ENCODE data around the gene CFAP20DC.
"Not testable (repeated sequence)": the region's sequence is repeated elsewhere in the genome, so short reads cannot be mapped to it uniquely, and the experiment has no call there.

Gene CFAP20DC

GRCh38 chr3:58837856-58838255 is 212.0 kb downstream of the CFAP20DC start:
- no peaks in the 10 kb centered on the region for H3K27me3 ChIP-seq (ENCODE audit: control insufficient read depth in 5 of 5, insufficient read depth in 4 of 5, low read length in 5 of 5)
- H3K9me3 ChIP-seq (ENCODE audit: control insufficient read depth in 5 of 5, low read length in 5 of 5): peaks cover 0 to 3% (median 0%) of the 10 kb centered on the region in 5 donors
- no peak overlapping the region for H3K4me3 ChIP-seq (ENCODE audit: low read depth in 1 of 5, low read length in 5 of 5)
- H3K4me1 ChIP-seq (ENCODE audit: control insufficient read depth in 5 of 5, insufficient read depth in 5 of 5, low read length in 5 of 5): no peaks in the 10 kb centered on the region
- H3K27ac ChIP-seq (ENCODE audit: low read depth, low read length): no peak overlapping the region
- no peak overlapping the region for H3K9ac ChIP-seq (ENCODE audit: low read length in 5 of 5)
- H3K36me3 ChIP-seq (ENCODE audit: control insufficient read depth in 5 of 5, insufficient read depth in 5 of 5, low read length in 5 of 5): no peaks in the 10 kb centered on the region

GRCh38 chr3:58837141-58837843 is 212.5 kb downstream of the CFAP20DC start:
- H3K4me3 ChIP-seq (ENCODE audit: low read depth in 1 of 5, low read length in 5 of 5): no peak overlapping the region
- H3K27ac ChIP-seq (ENCODE audit: low read depth, low read length): no peak overlapping the region
- H3K36me3 ChIP-seq (ENCODE audit: control insufficient read depth in 5 of 5, insufficient read depth in 5 of 5, low read length in 5 of 5): no peaks in the 10 kb centered on the region
- H3K9me3 ChIP-seq (ENCODE audit: control insufficient read depth in 5 of 5, low read length in 5 of 5): peaks cover 0 to 3% (median 0%) of the 10 kb centered on the region in 5 donors
- no peak overlapping the region for H3K9ac ChIP-seq (ENCODE audit: low read length in 5 of 5)
- H3K4me1 ChIP-seq (ENCODE audit: control insufficient read depth in 5 of 5, insufficient read depth in 5 of 5, low read length in 5 of 5): no peaks in the 10 kb centered on the region
- H3K27me3 ChIP-seq (ENCODE audit: control insufficient read depth in 5 of 5, insufficient read depth in 4 of 5, low read length in 5 of 5): no peaks in the 10 kb centered on the region

DNA sequence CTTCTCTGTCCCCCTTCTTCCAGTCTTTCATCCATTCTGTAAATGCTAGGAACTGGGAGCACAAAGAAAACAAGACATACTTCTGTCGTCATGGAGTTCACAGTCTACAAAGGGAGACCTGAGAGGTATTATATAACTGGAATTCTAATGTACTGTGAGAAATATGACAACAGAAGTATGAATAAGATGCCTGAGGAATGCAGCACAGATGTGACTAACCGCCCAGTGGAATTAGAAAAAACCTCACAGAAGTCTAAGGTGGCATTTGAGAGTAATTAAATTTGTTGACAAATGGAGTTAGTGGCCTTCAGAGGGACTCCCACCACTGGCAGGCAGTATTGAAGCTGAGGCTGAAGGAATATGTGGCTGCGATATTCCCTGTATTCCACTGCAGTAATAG is 214.7 kb downstream of the CFAP20DC start:
- Histone ChIP-seq H3K9me3 (ENCODE audit: control insufficient read depth in 5 of 5, low read length in 5 of 5) (no peaks in the 10 kb centered on the region), H3K9ac (ENCODE audit: low read length in 5 of 5) (no peak overlapping the region), H3K4me1 (ENCODE audit: control insufficient read depth in 5 of 5, insufficient read depth in 5 of 5, low read length in 5 of 5) (no peaks in the 10 kb centered on the region), H3K36me3 (ENCODE audit: control insufficient read depth in 5 of 5, insufficient read depth in 5 of 5, low read length in 5 of 5) (no peaks in the 10 kb centered on the region), H3K27ac (ENCODE audit: low read depth, low read length) (no peak overlapping the region), H3K27me3 (ENCODE audit: control insufficient read depth in 5 of 5, insufficient read depth in 4 of 5, low read length in 5 of 5) (no peaks in the 10 kb centered on the region), H3K4me3 (ENCODE audit: low read depth in 1 of 5, low read length in 5 of 5) (no peak overlapping the region)

- Histone ChIP-seq H3K27me3 (ENCODE audit: control insufficient read depth in 5 of 5, insufficient read depth in 4 of 5, low read length in 5 of 5) (no peaks in the 10 kb centered on the region), H3K9me3 (ENCODE audit: control insufficient read depth in 5 of 5, low read length in 5 of 5) (no peaks in the 10 kb centered on the region), H3K4me3 (ENCODE audit: low read depth in 1 of 5, low read length in 5 of 5) (no peak overlapping the region), H3K27ac (ENCODE audit: low read depth, low read length) (no peak overlapping the region), H3K9ac (ENCODE audit: low read length in 5 of 5) (no peak overlapping the region), H3K36me3 (ENCODE audit: control insufficient read depth in 5 of 5, insufficient read depth in 5 of 5, low read length in 5 of 5) (no peaks in the 10 kb centered on the region), H3K4me1 (ENCODE audit: control insufficient read depth in 5 of 5, insufficient read depth in 5 of 5, low read length in 5 of 5) (no peaks in the 10 kb centered on the region)
Measured at GRCh38 chr3:58833491-58833890, 216.3 kb downstream of the CFAP20DC start.

DNA sequence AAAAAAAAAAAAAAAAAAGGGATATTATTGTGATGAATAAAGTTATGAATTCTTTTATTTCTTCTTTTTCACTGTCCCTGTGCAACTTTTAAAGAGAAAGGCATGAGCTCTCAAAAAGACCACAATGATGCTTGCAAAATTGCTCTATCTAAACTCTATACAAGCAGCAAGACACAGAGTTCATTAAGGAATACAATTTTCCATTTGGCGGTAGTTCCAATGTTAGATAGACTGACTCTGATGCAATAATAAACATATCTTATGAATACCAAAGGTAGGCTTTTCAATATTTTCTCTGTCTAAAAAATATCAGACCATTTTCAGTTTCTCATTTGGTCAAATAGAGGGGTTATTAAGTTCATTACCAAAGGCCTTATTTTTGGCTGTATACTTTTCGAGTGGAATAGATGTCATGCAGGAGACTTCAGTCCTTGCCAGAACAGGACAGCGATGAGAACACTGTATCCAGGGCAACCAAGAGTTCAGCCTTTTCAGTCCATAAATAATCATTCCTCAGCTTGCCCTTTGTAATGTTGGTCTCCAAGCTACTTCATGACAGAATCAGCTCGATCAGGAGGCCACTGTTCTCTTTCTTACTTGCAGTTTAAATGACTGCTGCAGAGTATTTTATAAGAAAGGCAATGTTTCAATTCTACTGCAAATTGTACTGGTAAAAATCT is 220.4 kb downstream of the CFAP20DC start:
- no peaks in the 10 kb centered on the region for H3K9me3 ChIP-seq (ENCODE audit: control insufficient read depth in 5 of 5, low read length in 5 of 5)
- H3K36me3 ChIP-seq (ENCODE audit: control insufficient read depth in 5 of 5, insufficient read depth in 5 of 5, low read length in 5 of 5): no peaks in the 10 kb centered on the region
- H3K27ac ChIP-seq (ENCODE audit: low read depth, low read length): no peak overlapping the region
- no peak overlapping the region for H3K4me3 ChIP-seq (ENCODE audit: low read depth in 1 of 5, low read length in 5 of 5)
- no peak overlapping the region for H3K9ac ChIP-seq (ENCODE audit: low read length in 5 of 5)
- H3K27me3 ChIP-seq (ENCODE audit: control insufficient read depth in 5 of 5, insufficient read depth in 4 of 5, low read length in 5 of 5): no peaks in the 10 kb centered on the region
- H3K4me1 ChIP-seq (ENCODE audit: control insufficient read depth in 5 of 5, insufficient read depth in 5 of 5, low read length in 5 of 5): no peaks in the 10 kb centered on the region

DNA sequence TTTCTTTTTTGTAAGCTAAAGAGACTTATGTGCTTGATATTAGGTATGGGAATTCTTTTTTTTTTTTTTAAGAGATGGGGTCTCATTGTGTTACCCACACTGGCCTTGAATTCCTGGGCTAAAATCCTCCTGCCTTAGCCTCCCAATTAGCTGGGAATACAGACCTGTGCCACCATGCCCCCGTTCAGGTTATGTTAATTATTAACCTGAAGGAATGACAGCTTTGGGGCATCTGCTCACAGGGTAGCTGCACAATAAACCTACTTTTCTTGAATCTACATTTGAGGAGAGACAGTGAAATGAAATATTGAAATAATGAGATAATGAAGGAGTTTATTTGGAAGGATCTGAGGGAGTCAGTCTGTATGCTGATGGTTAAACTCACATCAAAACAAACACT is 225.0 kb downstream of the CFAP20DC start:
- Histone ChIP-seq H3K4me3 (ENCODE audit: low read depth in 1 of 5, low read length in 5 of 5) (no peak overlapping the region), H3K9me3 (ENCODE audit: control insufficient read depth in 5 of 5, low read length in 5 of 5) (no peaks in the 10 kb centered on the region), H3K36me3 (ENCODE audit: control insufficient read depth in 5 of 5, insufficient read depth in 5 of 5, low read length in 5 of 5) (no peaks in the 10 kb centered on the region), H3K9ac (ENCODE audit: low read length in 5 of 5) (no peak overlapping the region), H3K27me3 (ENCODE audit: control insufficient read depth in 5 of 5, insufficient read depth in 4 of 5, low read length in 5 of 5) (no peaks in the 10 kb centered on the region), H3K27ac (ENCODE audit: low read depth, low read length) (no peak overlapping the region), H3K4me1 (ENCODE audit: control insufficient read depth in 5 of 5, insufficient read depth in 5 of 5, low read length in 5 of 5) (no peaks in the 10 kb centered on the region)

DNA sequence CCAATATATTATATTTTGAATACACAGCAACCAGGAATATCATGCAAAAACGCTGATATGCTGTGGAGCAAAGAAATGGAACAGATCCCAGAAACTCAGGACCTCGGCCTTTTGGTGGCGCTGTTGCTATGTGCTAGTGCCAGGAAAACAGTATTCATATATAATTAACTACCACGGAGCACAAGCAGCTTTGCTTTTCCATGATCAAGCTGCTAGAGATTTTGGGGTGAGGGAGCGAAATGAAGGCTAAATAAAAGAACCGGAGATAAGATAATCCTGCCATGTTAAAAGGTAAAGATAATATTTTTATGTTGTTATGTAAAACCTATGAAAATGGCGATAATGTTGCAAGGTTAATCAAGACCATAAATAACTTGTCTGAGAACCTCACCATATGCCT is 225.5 kb downstream of the CFAP20DC start:
- Histone ChIP-seq H3K27me3 (ENCODE audit: control insufficient read depth in 5 of 5, insufficient read depth in 4 of 5, low read length in 5 of 5) (no peaks in the 10 kb centered on the region), H3K9ac (ENCODE audit: low read length in 5 of 5) (no peak overlapping the region), H3K27ac (ENCODE audit: low read depth, low read length) (no peak overlapping the region), H3K36me3 (ENCODE audit: control insufficient read depth in 5 of 5, insufficient read depth in 5 of 5, low read length in 5 of 5) (no peaks in the 10 kb centered on the region), H3K4me1 (ENCODE audit: control insufficient read depth in 5 of 5, insufficient read depth in 5 of 5, low read length in 5 of 5) (no peaks in the 10 kb centered on the region), H3K9me3 (ENCODE audit: control insufficient read depth in 5 of 5, low read length in 5 of 5) (no peaks in the 10 kb centered on the region), H3K4me3 (ENCODE audit: low read depth in 1 of 5, low read length in 5 of 5) (no peak overlapping the region)

DNA sequence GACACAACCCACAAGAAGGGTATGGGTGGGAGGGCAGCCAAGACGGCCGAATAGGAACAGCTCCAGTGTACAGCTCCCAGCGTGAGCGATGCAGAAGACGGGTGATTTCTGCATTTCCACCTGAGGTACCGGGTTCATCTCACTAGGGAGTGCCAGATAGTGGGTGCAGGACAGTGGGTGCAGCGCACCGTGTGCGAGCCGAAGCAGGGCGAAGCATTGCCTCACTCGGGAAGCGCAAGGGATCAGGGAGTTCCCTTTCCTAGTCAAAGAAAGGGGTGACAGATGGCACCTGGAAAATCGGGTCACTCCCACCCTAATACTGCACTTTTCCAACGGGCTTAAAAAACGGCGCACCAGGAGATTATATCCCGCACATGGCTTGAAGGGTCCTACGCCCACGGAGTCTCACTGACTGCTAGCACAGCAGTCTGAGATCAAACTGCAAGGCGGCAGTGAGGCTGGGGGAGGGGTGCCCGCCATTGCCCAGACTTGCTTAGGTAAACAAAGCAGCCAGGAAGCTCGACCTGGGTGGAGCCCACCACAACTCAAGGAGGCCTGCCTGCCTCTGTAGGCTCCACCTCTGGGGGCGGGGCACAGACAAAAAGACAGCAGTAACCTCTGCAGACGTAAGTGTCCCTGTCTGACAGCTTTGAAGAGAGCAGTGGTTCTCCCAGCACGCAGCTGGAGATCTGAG is 243.1 kb downstream of the CFAP20DC start:
- H3K4me3 ChIP-seq (ENCODE audit: low read depth in 1 of 5, low read length in 5 of 5); H3K27ac ChIP-seq (ENCODE audit: low read depth, low read length); H3K27me3 ChIP-seq (ENCODE audit: control insufficient read depth in 5 of 5, insufficient read depth in 4 of 5, low read length in 5 of 5); H3K9ac ChIP-seq (ENCODE audit: low read length in 5 of 5); H3K9me3 ChIP-seq (ENCODE audit: control insufficient read depth in 5 of 5, low read length in 5 of 5); H3K36me3 ChIP-seq (ENCODE audit: control insufficient read depth in 5 of 5, insufficient read depth in 5 of 5, low read length in 5 of 5); H3K4me1 ChIP-seq (ENCODE audit: control insufficient read depth in 5 of 5, insufficient read depth in 5 of 5, low read length in 5 of 5): not testable (repeated sequence)

- Histone ChIP-seq H3K9me3 (ENCODE audit: control insufficient read depth in 5 of 5, low read length in 5 of 5) (no peaks in the 10 kb centered on the region), H3K9ac (ENCODE audit: low read length in 5 of 5) (no peak overlapping the region), H3K4me1 (ENCODE audit: control insufficient read depth in 5 of 5, insufficient read depth in 5 of 5, low read length in 5 of 5) (no peaks in the 10 kb centered on the region), H3K4me3 (ENCODE audit: low read depth in 1 of 5, low read length in 5 of 5) (no peak overlapping the region), H3K36me3 (ENCODE audit: control insufficient read depth in 5 of 5, insufficient read depth in 5 of 5, low read length in 5 of 5) (no peaks in the 10 kb centered on the region), H3K27me3 (ENCODE audit: control insufficient read depth in 5 of 5, insufficient read depth in 4 of 5, low read length in 5 of 5) (no peaks in the 10 kb centered on the region), H3K27ac (ENCODE audit: low read depth, low read length) (no peak overlapping the region)
Measured at GRCh38 chr3:58804914-58805313, 244.9 kb downstream of the CFAP20DC start.

- Histone ChIP-seq H3K9ac (ENCODE audit: low read length in 5 of 5) (no peak overlapping the region), H3K27me3 (ENCODE audit: control insufficient read depth in 5 of 5, insufficient read depth in 4 of 5, low read length in 5 of 5) (no peaks in the 10 kb centered on the region), H3K4me3 (ENCODE audit: low read depth in 1 of 5, low read length in 5 of 5) (no peak overlapping the region)
Measured at GRCh38 chr3:58801541-58801940, 248.3 kb downstream of the CFAP20DC start.

More at GRCh38 chr3:58801541-58801940, 248.3 kb downstream of the CFAP20DC start:
- Histone ChIP-seq H3K9me3 (ENCODE audit: control insufficient read depth in 5 of 5, low read length in 5 of 5) (no peaks in the 10 kb centered on the region), H3K36me3 (ENCODE audit: control insufficient read depth in 5 of 5, insufficient read depth in 5 of 5, low read length in 5 of 5) (no peaks in the 10 kb centered on the region), H3K4me1 (ENCODE audit: control insufficient read depth in 5 of 5, insufficient read depth in 5 of 5, low read length in 5 of 5) (no peaks in the 10 kb centered on the region), H3K27ac (ENCODE audit: low read depth, low read length) (no peak overlapping the region)

Data from subcutaneous abdominal adipose tissue (tissue), 5 donors.